ENCODE results near the gene STK33. TPM values are rescaled to one million over a fixed set of nuclear protein-coding genes. Genes with fewer than 3 reads are reported as not detected.

The STK33 gene
- polyA plus RNA-seq: 3.4 and 6.0 TPM in 2 replicates

GRCh38 chr11:8593935-8594909, at the start of gene STK33:
Gene STK33 (minus strand): TSS chr11:8594228. CDS start chr11:8474905, 119,323 bp downstream.

Other genes starting within 250 kb of the STK33 start
- 0.55 TPM in 1 of 2 replicates, not detected in the other for gene TRIM66, start 88.4 kb upstream of the STK33 start, polyA plus RNA-seq
- gene RPL27A, start 88.6 kb upstream of the STK33 start, polyA plus RNA-seq: 365 and 553 TPM in 2 replicates